Suprapubic skin (tissue), 4 donors: Measurements from ENCODE around the gene ZMYM1. TPM values are rescaled to one million over a fixed set of nuclear protein-coding genes. Genes with fewer than 3 reads are reported as not detected.

Experiments
- DNase-seq, 2 donors: peaks; one replicate each; pipeline ENCODE4 v3.0.0-alpha.2; 2019; ENCODE audit warnings: low spot score in 2 of 2
- H3K27ac ChIP-seq: fragments of 200-600 bp; sonication (generic); one replicate; pipeline ENCODE4 v1.5.1; 2019
- H3K27me3 ChIP-seq: fragments of 200-600 bp; sonication (generic); one replicate; pipeline ENCODE4 v1.5.1; 2019
- H3K36me3 ChIP-seq: fragments of 200-600 bp; sonication (generic); one replicate; pipeline ENCODE4 v1.5.1; 2019
- H3K4me1 ChIP-seq: fragments of 200-600 bp; sonication (generic); one replicate; pipeline ENCODE4 v1.5.1; 2019
- H3K4me3 ChIP-seq: fragments of 200-600 bp; sonication (generic); one replicate; pipeline ENCODE4 v1.5.1; 2019; ENCODE audit warnings: mild to moderate bottlenecking
- H3K9me3 ChIP-seq: fragments of 200-600 bp; sonication (generic); one replicate; pipeline ENCODE4 v1.5.1; 2019
- EP300 ChIP-seq: sonication (generic); formaldehyde crosslinking; IDR thresholded peaks from one replicate; pipeline ENCODE4 v1.6.1; 2017; ENCODE audit warnings: antibody characterized with exemption
- POLR2A ChIP-seq, 2 donors: fragments of 450-650 bp; IDR thresholded peaks; one replicate each; pipeline ENCODE4 v1.6.1; 2017; ENCODE audit warnings: antibody characterized with exemption in 2 of 2, mild to moderate bottlenecking in 2 of 2, moderate library complexity in 2 of 2
- POLR2AphosphoS5 ChIP-seq, 3 donors: sonication (generic); formaldehyde crosslinking; IDR thresholded peaks; one replicate each; pipeline ENCODE4 v1.6.1; 2017; ENCODE audit warnings: antibody characterized with exemption in 3 of 3
- WGBS: methylation state at CpG from one replicate; pipeline ENCODE4 v1.1.5; 2018; 5-methylcytosine and 5-hydroxymethylcytosine counted together
- total RNA-seq, 4 donors: library from RNA; depleted of rRNA; stranded (reverse); fragments of >200 nt; gene quantifications; one replicate each; pipeline ENCODE4 v1.1.0, GENCODE V29; 2016
- TF ChIP-seq, protein P1 (sequence below), 2 donors: fragments of 200-600 bp in 1 of 2; fragments of 450-650 bp in 1 of 2; sonication (generic) in 1 of 2; IDR thresholded peaks; one replicate each; pipeline ENCODE4 v1.5.1; 2016 to 2019; ENCODE audit warnings: antibody characterized with exemption in 2 of 2, mild to moderate bottlenecking in 1 of 2, moderate library complexity in 1 of 2

The ZMYM1 gene
- total RNA-seq: 10 to 100 TPM in 2 of 4 donors, 1 to 10 TPM in 2; 6.7 to 15.9 (median 12.0) TPM

DNA sequence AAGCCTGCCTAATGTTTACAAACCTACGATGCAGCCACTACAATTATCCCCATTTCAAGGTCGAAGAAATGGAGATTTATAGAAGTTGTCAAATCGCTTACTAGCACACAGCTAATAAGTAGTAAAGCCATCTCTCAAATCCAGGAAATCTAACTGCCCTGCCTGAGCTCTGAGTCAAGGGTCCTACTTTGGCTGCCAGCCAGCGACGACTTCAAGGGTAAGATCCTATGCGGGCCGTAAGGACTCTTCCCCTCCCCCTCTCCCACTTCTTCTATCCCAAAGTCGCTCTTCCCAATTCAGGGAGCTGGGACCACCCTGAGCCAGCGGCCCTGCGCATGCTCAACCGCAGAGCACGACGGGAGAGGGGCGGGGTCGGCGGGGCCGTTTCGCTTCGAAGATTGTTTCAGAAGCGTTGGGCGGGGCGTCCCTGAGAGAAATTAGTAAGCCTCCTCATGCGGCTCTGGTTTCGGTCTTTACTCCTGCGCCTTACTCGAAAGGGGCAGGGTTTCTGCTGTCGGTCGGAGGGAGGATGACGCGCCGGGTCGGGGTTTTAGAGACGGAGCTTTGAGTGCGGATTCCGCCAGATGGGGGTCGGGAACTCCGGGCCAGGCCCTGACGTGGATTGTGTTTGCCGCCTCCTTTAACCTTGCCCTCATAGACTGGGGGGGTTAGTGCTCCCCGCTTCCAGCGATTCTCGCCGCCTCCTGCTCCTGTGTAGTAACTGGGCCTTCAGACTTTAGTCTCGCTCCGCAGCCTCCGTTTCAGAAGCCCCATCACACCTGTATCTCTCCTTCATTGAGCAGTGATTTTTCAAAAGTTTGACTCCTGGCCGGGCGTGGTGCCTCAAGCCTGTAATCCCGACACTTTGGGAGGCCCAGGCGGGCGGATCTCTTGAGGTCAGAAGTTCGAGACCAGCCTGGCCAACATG is at the start of gene ZMYM1:
TSS of gene ZMYM1 (plus strand) at position 383 of the 928 bp plus-strand sequence. CDS start 14,603 bp downstream, outside the sequence.
- peak; percentile 89 to 90 for DNase-seq
- H3K27me3 ChIP-seq: no peaks in the 10 kb centered on the region
- peak within 1 kb of the TSS; percentile 75 for H3K4me3 ChIP-seq
- H3K36me3 ChIP-seq: no peaks in the 10 kb centered on the region
- H3K9me3 ChIP-seq: no peaks in the 10 kb centered on the region
- H3K27ac ChIP-seq: peak within 1 kb of the TSS; percentile 88
- 1% methylated on average over 37 of the region's 52 CpGs for WGBS
- TF ChIP-seq, protein P1, sequence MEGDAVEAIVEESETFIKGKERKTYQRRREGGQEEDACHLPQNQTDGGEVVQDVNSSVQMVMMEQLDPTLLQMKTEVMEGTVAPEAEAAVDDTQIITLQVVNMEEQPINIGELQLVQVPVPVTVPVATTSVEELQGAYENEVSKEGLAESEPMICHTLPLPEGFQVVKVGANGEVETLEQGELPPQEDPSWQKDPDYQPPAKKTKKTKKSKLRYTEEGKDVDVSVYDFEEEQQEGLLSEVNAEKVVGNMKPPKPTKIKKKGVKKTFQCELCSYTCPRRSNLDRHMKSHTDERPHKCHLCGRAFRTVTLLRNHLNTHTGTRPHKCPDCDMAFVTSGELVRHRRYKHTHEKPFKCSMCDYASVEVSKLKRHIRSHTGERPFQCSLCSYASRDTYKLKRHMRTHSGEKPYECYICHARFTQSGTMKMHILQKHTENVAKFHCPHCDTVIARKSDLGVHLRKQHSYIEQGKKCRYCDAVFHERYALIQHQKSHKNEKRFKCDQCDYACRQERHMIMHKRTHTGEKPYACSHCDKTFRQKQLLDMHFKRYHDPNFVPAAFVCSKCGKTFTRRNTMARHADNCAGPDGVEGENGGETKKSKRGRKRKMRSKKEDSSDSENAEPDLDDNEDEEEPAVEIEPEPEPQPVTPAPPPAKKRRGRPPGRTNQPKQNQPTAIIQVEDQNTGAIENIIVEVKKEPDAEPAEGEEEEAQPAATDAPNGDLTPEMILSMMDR (IDR thresholded peaks at IDR 0.05): no peak
- peak in 1 of 2 donors; percentile 51 for TF ChIP-seq POLR2A (IDR thresholded peaks at IDR 0.05)
- peaks cover 9% of the 10 kb centered on the region for H3K4me1 ChIP-seq

DNA sequence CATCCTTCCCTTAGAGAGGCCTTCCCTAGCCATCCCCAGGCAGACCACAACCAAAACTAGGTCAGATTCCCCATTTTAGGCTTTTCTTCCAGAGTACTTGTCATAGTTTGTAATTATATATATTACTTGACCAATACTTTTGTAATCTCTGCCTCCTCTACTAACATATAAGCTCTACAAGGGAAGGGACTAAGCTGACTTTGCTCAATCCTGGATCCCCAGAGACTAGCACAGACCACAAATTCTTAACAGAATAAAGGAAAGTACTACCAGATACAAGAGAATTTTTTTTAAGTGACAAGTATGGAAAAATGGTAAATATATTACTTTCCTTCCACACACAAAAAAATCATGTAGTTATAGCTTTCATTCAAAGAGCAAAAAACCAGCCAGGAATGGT is 49.4 kb upstream of the ZMYM1 start:
- DNase-seq: no peak
- Histone ChIP-seq H3K9me3 (peaks cover 6% of the 10 kb centered on the region), H3K27me3 (no peaks in the 10 kb centered on the region), H3K36me3 (peaks cover 5% of the 10 kb centered on the region), H3K4me1 (peaks cover 21% of the 10 kb centered on the region), H3K27ac (no peak overlapping the region), H3K4me3 (peak overlapping the region; percentile 76)
- no peak for TF ChIP-seq POLR2A (IDR thresholded peaks at IDR 0.05)
- TF ChIP-seq, protein P1 (IDR thresholded peaks at IDR 0.05): no peak

DNA sequence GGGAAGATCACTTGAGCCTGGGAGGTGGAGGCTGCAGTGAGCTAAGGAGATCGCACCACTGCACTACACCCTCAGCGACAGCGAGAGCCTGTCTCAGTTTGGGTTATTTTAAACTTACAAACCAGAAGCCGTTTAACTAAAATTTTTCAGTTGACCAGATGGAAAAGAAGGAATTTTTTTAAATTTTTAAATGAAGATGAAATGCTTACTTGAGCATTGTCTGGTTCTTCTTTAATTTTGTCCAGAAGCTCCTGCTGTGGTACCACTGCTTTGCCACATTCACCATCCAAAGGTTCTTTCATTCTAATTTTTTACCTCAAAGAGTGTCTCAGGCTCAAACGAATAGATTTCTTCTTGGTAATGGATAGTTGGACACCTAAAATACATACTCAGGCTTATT is 48.8 kb upstream of the ZMYM1 start:
- Histone ChIP-seq H3K4me3 (peak overlapping the region; percentile 76), H3K27ac (peak overlapping the region; percentile 95), H3K27me3 (no peaks in the 10 kb centered on the region), H3K9me3 (peaks cover 6% of the 10 kb centered on the region), H3K4me1 (peaks cover 21% of the 10 kb centered on the region), H3K36me3 (peaks cover 5% of the 10 kb centered on the region)
- WGBS: 77% methylated on average over 5 of the region's 5 CpGs
- no peak for TF ChIP-seq POLR2A (IDR thresholded peaks at IDR 0.05)
- no peak for TF ChIP-seq EP300
- no peak for TF ChIP-seq POLR2AphosphoS5 (IDR thresholded peaks at IDR 0.05)
- TF ChIP-seq, protein P1 (IDR thresholded peaks at IDR 0.05): no peak
- DNase-seq: no peak

DNA sequence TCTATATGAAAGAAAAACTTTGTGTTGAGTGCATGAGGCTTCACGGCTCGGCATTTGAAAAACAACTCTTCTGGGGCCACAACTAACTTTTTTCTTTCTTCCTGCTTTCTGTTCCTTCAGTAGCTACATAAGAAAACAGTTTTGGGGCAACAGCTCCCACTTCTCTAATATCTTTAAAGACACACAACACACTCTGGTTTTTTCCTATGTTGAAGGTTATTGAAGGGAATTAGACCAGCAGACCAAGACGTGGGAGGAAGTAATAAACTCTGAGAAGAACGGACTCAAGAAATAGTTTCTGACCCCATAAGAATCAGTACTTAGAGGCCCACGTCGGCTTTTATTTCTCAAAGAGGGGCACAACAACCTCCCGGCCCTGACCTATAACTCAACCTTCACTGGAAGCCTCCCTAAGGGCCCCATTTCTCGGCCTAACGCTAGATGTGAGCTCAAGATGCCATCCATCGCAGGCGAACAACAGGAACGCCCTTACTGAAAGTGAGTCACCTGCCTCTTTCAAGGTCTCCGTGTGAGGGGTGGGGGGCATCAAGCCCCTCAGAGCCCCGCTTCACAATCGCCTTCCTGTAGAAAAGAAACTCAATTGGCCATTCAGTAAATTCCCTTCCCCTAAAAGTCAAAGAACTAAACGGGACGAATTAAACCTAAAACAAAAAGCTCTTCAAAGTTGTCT is 48.3 kb upstream of the ZMYM1 start:
- no peaks in the 10 kb centered on the region for H3K27me3 ChIP-seq
- H3K4me1 ChIP-seq: peaks cover 21% of the 10 kb centered on the region
- no peak for DNase-seq
- 6% methylated on average over 17 of the region's 17 CpGs for WGBS
- H3K4me3 ChIP-seq: peak overlapping the region; percentile 76
- peaks cover 6% of the 10 kb centered on the region for H3K9me3 ChIP-seq
- H3K36me3 ChIP-seq: peaks cover 5% of the 10 kb centered on the region
- peak overlapping the region; percentile 95 for H3K27ac ChIP-seq
- TF ChIP-seq POLR2AphosphoS5 (IDR thresholded peaks at IDR 0.05) (no peak), POLR2A (IDR thresholded peaks at IDR 0.05) (no peak), EP300 (no peak)
- TF ChIP-seq, protein P1 (IDR thresholded peaks at IDR 0.05): no peak

DNA sequence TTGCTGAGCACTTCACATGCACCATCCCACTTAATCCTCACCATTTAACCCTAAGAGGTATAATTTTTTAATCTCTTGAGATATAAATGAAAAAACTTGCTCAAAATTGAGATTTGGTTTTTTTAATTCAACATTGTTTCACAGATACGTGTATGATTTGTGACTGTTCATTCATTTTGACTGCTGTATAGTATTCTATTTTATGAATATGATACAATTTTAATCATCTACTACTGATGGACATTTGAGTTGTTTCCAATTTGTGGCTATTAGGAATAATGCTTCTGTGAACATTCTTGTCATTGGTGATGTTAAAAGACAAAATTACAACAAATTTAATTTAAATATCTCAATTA is 46.8 kb upstream of the ZMYM1 start:
- no peak overlapping the region for H3K27ac ChIP-seq

More for the DNA sequence above, 46.8 kb upstream of the ZMYM1 start:
- TF ChIP-seq POLR2A (IDR thresholded peaks at IDR 0.05) (no peak), EP300 (no peak), POLR2AphosphoS5 (IDR thresholded peaks at IDR 0.05) (no peak)
- TF ChIP-seq, protein P1 (IDR thresholded peaks at IDR 0.05): no peak
- no peak for DNase-seq
- peaks cover 21% of the 10 kb centered on the region for H3K4me1 ChIP-seq
- H3K36me3 ChIP-seq: no peaks in the 10 kb centered on the region
- H3K27me3 ChIP-seq: no peaks in the 10 kb centered on the region
- peaks cover 6% of the 10 kb centered on the region for H3K9me3 ChIP-seq
- H3K4me3 ChIP-seq: peak overlapping the region; percentile 76
- 94% methylated on average over 1 of the region's 1 CpG for WGBS
